ENCODE results near the gene RNASE9. TPM values are rescaled to one million over a fixed set of nuclear protein-coding genes. Genes with fewer than 3 reads are reported as not detected.
"Not testable (repeated sequence)": the region's sequence is repeated elsewhere in the genome, so short reads cannot be mapped to it uniquely, and the experiment has no call there.

The RNASE9 gene
- total RNA-seq, 1 donor from 2014 or later = not detected

DNA sequence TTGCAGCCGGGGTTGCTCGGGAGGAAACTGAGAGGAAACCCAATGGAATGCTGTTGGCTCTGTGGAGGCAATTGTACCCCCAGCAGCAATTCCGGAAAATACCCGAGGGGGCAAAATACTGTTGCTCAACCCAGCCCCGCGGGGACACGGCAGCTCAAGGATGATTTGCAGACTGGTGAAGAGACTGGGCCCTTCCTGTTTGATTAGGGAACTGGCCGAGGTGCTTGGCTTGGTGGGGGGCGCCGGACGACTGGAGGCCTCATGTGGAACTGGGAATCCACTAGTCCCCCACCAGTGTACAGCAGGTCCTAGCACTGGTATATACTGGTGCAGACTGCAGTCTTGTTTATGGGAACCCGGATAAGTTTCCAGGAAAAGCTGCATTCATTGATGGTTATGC, 40.7 kb upstream of the RNASE9 start:
- TF ChIP-seq, protein P1, sequence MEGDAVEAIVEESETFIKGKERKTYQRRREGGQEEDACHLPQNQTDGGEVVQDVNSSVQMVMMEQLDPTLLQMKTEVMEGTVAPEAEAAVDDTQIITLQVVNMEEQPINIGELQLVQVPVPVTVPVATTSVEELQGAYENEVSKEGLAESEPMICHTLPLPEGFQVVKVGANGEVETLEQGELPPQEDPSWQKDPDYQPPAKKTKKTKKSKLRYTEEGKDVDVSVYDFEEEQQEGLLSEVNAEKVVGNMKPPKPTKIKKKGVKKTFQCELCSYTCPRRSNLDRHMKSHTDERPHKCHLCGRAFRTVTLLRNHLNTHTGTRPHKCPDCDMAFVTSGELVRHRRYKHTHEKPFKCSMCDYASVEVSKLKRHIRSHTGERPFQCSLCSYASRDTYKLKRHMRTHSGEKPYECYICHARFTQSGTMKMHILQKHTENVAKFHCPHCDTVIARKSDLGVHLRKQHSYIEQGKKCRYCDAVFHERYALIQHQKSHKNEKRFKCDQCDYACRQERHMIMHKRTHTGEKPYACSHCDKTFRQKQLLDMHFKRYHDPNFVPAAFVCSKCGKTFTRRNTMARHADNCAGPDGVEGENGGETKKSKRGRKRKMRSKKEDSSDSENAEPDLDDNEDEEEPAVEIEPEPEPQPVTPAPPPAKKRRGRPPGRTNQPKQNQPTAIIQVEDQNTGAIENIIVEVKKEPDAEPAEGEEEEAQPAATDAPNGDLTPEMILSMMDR (IDR thresholded peaks at IDR 0.05) = no peak

DNA sequence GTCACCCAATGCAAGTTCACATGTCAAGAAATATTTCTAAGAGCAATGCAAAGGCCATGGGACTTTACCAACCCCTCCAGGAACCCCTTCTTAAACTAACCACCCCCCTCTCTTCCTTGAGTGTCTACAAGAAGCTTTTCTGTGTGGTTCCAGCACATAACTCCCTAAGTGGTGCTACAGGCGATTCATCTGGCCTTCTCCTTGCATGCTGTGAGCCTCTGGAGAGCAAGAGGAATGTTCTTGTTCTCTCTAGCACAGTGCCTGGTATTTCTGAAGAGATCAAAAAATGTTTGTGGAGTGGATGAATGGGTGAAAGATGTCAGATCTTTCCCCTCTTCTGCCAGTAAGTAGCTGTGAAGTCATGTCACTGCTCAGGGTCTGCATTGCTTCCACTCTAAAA, 36.3 kb upstream of the RNASE9 start:
- no peaks in the 10 kb centered on the region for H3K36me3 Mint-ChIP-seq (ENCODE audit: low read depth)
- no peaks in the 10 kb centered on the region for H3K9me3 Mint-ChIP-seq
- H3K27me3 Mint-ChIP-seq = peaks cover 2% of the 10 kb centered on the region
- ChIA-PET POLR2A (no interaction called here), CTCF (interaction anchor here (1.1 to 1.2 kb wide), 2 partner anchors 11 to 17 kb away, joined by 3 read pairs; no protein-coding TSS in a partner anchor)
- intact Hi-C loops (cut with micrococcal nuclease) = no loop called here
- H3K27ac Mint-ChIP-seq = no peak overlapping the region
- H3K4me3 Mint-ChIP-seq = no peak overlapping the region
- DNase-seq (no peak), ATAC-seq (ENCODE audit: low read depth) (no peak)
- no peaks in the 10 kb centered on the region for H3K4me1 Mint-ChIP-seq
- TF ChIP-seq, protein P1 (IDR thresholded peaks at IDR 0.05) = no peak

More for the DNA sequence above, 40.7 kb upstream of the RNASE9 start:
- H3K27ac Mint-ChIP-seq = no peak overlapping the region
- no peaks in the 10 kb centered on the region for H3K9me3 Mint-ChIP-seq
- intact Hi-C loops (cut with micrococcal nuclease) = no loop called here
- POLR2A ChIA-PET = no interaction called here
- ATAC-seq (ENCODE audit: low read depth) (no peak), DNase-seq (no peak)
- H3K4me1 Mint-ChIP-seq = no peaks in the 10 kb centered on the region
- CTCF ChIA-PET = no interaction called here
- H3K27me3 Mint-ChIP-seq = no peaks in the 10 kb centered on the region
- H3K36me3 Mint-ChIP-seq (ENCODE audit: low read depth) = no peaks in the 10 kb centered on the region
- no peak overlapping the region for H3K4me3 Mint-ChIP-seq

DNA sequence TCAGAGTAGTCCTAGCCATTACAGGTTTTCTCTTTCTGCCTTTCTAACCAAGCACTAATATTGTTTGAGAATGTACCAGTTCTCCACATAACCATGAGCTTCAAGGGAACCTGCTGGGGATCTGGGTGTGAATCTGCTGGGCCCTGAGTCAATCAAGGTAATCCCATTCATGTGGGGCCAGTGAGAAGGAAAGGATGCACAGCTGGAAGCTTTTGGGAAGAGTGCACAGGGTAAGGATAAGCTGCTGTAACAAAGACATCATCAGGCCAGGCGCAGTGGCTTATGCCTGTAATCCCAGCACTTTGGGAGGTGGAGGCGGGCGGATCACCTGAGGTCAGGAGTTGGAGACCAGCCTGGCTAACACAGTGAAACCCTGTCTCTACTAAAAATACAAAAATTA, 34.9 kb upstream of the RNASE9 start:
- H3K27me3 Mint-ChIP-seq; H3K4me1 Mint-ChIP-seq; intact Hi-C loops (cut with micrococcal nuclease); POLR2A ChIA-PET; H3K9me3 Mint-ChIP-seq; CTCF ChIA-PET; H3K4me3 Mint-ChIP-seq; H3K36me3 Mint-ChIP-seq (ENCODE audit: low read depth); DNase-seq; ATAC-seq (ENCODE audit: low read depth); H3K27ac Mint-ChIP-seq: not testable (repeated sequence)

DNA sequence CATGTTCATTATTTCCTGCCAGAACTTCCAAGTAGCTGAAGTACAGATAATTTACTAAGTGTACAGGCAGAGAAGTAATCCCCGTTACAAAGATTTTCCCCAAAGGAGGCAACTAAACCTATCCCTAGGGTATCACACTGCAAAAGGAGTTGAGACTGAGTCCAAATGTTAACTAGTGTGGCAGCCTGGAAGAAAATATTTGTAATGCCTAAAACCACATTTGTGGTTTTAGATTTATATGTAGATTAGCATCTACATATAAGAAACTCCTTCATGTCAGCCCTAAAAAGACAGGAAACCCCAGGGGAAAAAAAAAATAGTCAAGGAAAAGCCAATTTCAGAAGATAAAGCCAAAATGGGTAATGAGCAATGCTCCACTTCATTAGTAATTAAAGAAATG, 31.7 kb upstream of the RNASE9 start:
- TF ChIP-seq, protein P1 (IDR thresholded peaks at IDR 0.05) = no peak
- no peak for ATAC-seq (ENCODE audit: low read depth)
- CTCF ChIA-PET = no interaction called here
- DNase-seq = no peak
- Mint-ChIP-seq H3K9me3 (no peaks in the 10 kb centered on the region), H3K4me3 (no peak overlapping the region), H3K4me1 (no peaks in the 10 kb centered on the region), H3K36me3 (ENCODE audit: low read depth) (no peaks in the 10 kb centered on the region), H3K27me3 (peaks cover 9% of the 10 kb centered on the region), H3K27ac (no peak overlapping the region)
- intact Hi-C loops (cut with micrococcal nuclease) = no loop called here
- POLR2A ChIA-PET = no interaction called here

DNA sequence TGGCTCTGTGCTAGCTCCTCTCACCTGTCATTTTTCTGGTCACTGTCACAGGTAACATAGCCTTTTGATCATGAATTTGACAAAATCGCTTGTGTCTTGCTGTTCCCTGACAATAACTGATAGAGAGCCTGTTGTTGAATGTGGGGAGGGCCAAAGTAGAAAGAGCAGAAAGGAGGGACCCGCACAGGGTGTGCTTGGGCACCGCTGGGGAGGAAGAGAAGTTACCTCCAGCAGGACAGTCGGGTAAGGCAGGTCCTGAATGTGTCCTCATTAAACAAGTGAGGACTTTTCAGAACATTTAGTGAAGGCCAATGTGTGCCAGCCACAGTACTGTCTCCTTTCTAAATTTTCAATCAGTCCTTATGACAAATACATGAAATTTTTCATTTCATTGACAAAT, 30.4 kb upstream of the RNASE9 start, which contains the start of gene RNASE12:
Gene RNASE12 (minus strand): TSS at position 142 of the 400 bp plus-strand sequence. CDS start 653 bp downstream, outside the sequence.
- intact Hi-C loops (cut with micrococcal nuclease) = no loop called here
- DNase-seq = no peak
- ChIA-PET CTCF (no interaction called here), POLR2A (no interaction called here)
- no peak within 1 kb of the TSS for H3K4me3 Mint-ChIP-seq
- H3K9me3 Mint-ChIP-seq = no peaks in the 10 kb centered on the region
- TF ChIP-seq, protein P1 (IDR thresholded peaks at IDR 0.05) = no peak
- no peaks in the 10 kb centered on the region for H3K4me1 Mint-ChIP-seq
- H3K27ac Mint-ChIP-seq = no peak within 1 kb of the TSS
- H3K36me3 Mint-ChIP-seq (ENCODE audit: low read depth) = no peaks in the 10 kb centered on the region
- ATAC-seq (ENCODE audit: low read depth) = no peak
- H3K27me3 Mint-ChIP-seq = peaks cover 11% of the 10 kb centered on the region

DNA sequence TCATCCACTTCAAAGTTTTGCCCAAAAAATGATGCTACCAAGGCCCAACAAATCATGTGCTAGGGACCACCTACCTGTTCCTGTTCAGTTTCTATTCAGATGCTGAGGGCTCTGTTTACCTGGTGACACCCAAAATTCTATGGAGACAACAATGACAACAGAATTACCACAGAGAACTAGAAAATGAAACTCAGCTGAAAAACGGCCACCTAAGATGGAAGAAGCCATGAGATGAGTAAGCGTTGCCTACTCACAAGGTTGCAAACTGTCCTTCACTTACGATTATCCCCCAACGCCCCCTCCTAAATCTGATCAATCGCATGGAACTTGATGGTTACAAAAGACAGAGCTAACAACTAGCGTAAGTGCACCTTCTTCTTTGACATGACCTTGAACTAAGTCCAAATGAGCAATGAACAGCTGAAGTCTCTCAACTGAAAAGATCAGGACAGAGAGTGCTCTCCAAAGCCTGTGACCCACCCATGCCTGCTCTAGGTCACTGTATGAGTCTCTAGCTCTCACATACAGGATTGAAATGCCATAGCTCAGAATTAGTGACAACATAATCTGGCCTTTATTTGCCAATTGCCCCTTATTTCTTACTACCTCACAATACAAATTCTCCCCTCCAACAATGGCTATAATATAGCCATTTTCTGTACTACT, 26.8 kb upstream of the RNASE9 start, which contains the start of gene RNASE11:
Gene RNASE11 (minus strand): TSS at position 513 of the 666 bp plus-strand sequence.
- POLR2A ChIA-PET = no interaction called here
- H3K27ac Mint-ChIP-seq = no peak within 1 kb of the TSS
- peaks cover 24% of the 10 kb centered on the region for H3K27me3 Mint-ChIP-seq
- ATAC-seq (ENCODE audit: low read depth) = no peak
- TF ChIP-seq, protein P1 (IDR thresholded peaks at IDR 0.05) = no peak
- H3K4me3 Mint-ChIP-seq = no peak within 1 kb of the TSS
- H3K9me3 Mint-ChIP-seq = peaks cover 4% of the 10 kb centered on the region
- intact Hi-C loops (cut with micrococcal nuclease) = no loop called here
- H3K4me1 Mint-ChIP-seq = no peaks in the 10 kb centered on the region
- no peaks in the 10 kb centered on the region for H3K36me3 Mint-ChIP-seq (ENCODE audit: low read depth)
- CTCF ChIA-PET = no interaction called here
- DNase-seq = no peak

Data from activated B cell treated with CpG ODN at 0.5 μM for 24 hours (primary cell).